ENCODE data around the gene ANO10.

GRCh38 chr3:43330981-43331380, 290.8 kb downstream of the ANO10 start:
- TF ChIP-seq CTCF (IDR thresholded peaks at IDR 0.05; ENCODE audit: insufficient read depth, low read depth, low read length) = no peak
- no peak for TF ChIP-seq EZH2 (IDR thresholded peaks at IDR 0.05; ENCODE audit: insufficient read depth, low read length)
